ENCODE data around the gene IRF6.

Gene IRF6

GRCh38 chr1:209850342-209850979 is 44.5 kb upstream of the IRF6 start:
- TF ChIP-seq CTCF (IDR thresholded peaks at IDR 0.05): no peak
- no peak overlapping the region for H3K4me3 ChIP-seq (ENCODE audit: low read depth in 1 of 2, low read length in 1 of 2)
- no peaks in the 10 kb centered on the region for H3K9me3 ChIP-seq
- H3K27ac ChIP-seq: no peak overlapping the region
- H3K4me1 ChIP-seq (ENCODE audit: control insufficient read depth in 1 of 2, insufficient read depth in 1 of 2, low read depth in 1 of 2, low read length in 1 of 2): no peaks in the 10 kb centered on the region
- no peaks in the 10 kb centered on the region for H3K36me3 ChIP-seq
- no peaks in the 10 kb centered on the region for H3K27me3 ChIP-seq

- no peaks in the 10 kb centered on the region for H3K36me3 ChIP-seq
These were observed 43.4 kb upstream of the IRF6 start for GRCh38 chr1:209849388-209849787.

GRCh38 chr1:209845408-209845725 is 39.4 kb upstream of the IRF6 start:
- H3K36me3 ChIP-seq: peaks cover 14% of the 10 kb centered on the region

More at GRCh38 chr1:209849388-209849787, 43.4 kb upstream of the IRF6 start:
- Histone ChIP-seq H3K4me3 (ENCODE audit: low read depth in 1 of 2, low read length in 1 of 2) (no peak overlapping the region), H3K27ac (no peak overlapping the region), H3K9me3 (no peaks in the 10 kb centered on the region), H3K4me1 (ENCODE audit: control insufficient read depth in 1 of 2, insufficient read depth in 1 of 2, low read depth in 1 of 2, low read length in 1 of 2) (no peaks in the 10 kb centered on the region), H3K27me3 (no peaks in the 10 kb centered on the region)
- TF ChIP-seq CTCF (IDR thresholded peaks at IDR 0.05): no peak

GRCh38 chr1:209844695-209845407 is 38.9 kb upstream of the IRF6 start:
- H3K9me3 ChIP-seq: no peaks in the 10 kb centered on the region
- no peak overlapping the region for H3K27ac ChIP-seq
- no peak for TF ChIP-seq CTCF (IDR thresholded peaks at IDR 0.05)
- H3K27me3 ChIP-seq: no peaks in the 10 kb centered on the region
- H3K4me1 ChIP-seq (ENCODE audit: control insufficient read depth in 1 of 2, insufficient read depth in 1 of 2, low read depth in 1 of 2, low read length in 1 of 2): peaks cover 1 to 4% of the 10 kb centered on the region in 2 experiments
- no peak overlapping the region for H3K4me3 ChIP-seq (ENCODE audit: low read depth in 1 of 2, low read length in 1 of 2)
- peaks cover 14% of the 10 kb centered on the region for H3K36me3 ChIP-seq

More at GRCh38 chr1:209845408-209845725, 39.4 kb upstream of the IRF6 start:
- no peaks in the 10 kb centered on the region for H3K9me3 ChIP-seq
- H3K27me3 ChIP-seq: no peaks in the 10 kb centered on the region
- H3K4me3 ChIP-seq (ENCODE audit: low read depth in 1 of 2, low read length in 1 of 2): no peak overlapping the region
- H3K27ac ChIP-seq: no peak overlapping the region
- no peaks in the 10 kb centered on the region for H3K4me1 ChIP-seq (ENCODE audit: control insufficient read depth in 1 of 2, insufficient read depth in 1 of 2, low read depth in 1 of 2, low read length in 1 of 2)
- no peak for TF ChIP-seq CTCF (IDR thresholded peaks at IDR 0.05)

- TF ChIP-seq CTCF (IDR thresholded peaks at IDR 0.05): no peak
- H3K27ac ChIP-seq: no peak overlapping the region
- H3K36me3 ChIP-seq: peaks cover 14% of the 10 kb centered on the region
- no peaks in the 10 kb centered on the region for H3K27me3 ChIP-seq
- no peak overlapping the region for H3K4me3 ChIP-seq (ENCODE audit: low read depth in 1 of 2, low read length in 1 of 2)
- H3K9me3 ChIP-seq: no peaks in the 10 kb centered on the region
- peaks cover 24 to 26% of the 10 kb centered on the region in 2 experiments for H3K4me1 ChIP-seq (ENCODE audit: control insufficient read depth in 1 of 2, insufficient read depth in 1 of 2, low read depth in 1 of 2, low read length in 1 of 2)
These were observed 34.7 kb upstream of the IRF6 start for GRCh38 chr1:209840611-209841010.

All from neutrophil (primary cell).